ENCODE results near the gene HOXC9.

Gene HOXC9

GRCh38 chr12:53992377-53992889 is 7.5 kb upstream of the HOXC9 start:
- FAIRE-seq: no peak
- no peak for DNase-seq (ENCODE audit: insufficient read length, low spot score)
- TF ChIP-seq CTCF (IDR thresholded peaks at IDR 0.05; ENCODE audit: insufficient read depth, missing control alignments): no peak

- FAIRE-seq: no peak
- TF ChIP-seq CTCF (IDR thresholded peaks at IDR 0.05; ENCODE audit: insufficient read depth, missing control alignments): no peak
- DNase-seq (ENCODE audit: insufficient read length, low spot score): no peak
These were observed 6.6 kb upstream of the HOXC9 start for GRCh38 chr12:53993162-53994008.

GRCh38 chr12:53994009-53994263 is 6.0 kb upstream of the HOXC9 start:
- no peak for FAIRE-seq
- no peak for DNase-seq (ENCODE audit: insufficient read length, low spot score)

GRCh38 chr12:53994264-53995001 is 5.5 kb upstream of the HOXC9 start:
- DNase-seq (ENCODE audit: insufficient read length, low spot score) (no peak), FAIRE-seq (no peak)
- TF ChIP-seq CTCF (IDR thresholded peaks at IDR 0.05; ENCODE audit: insufficient read depth, missing control alignments): no peak

More at GRCh38 chr12:53994009-53994263, 6.0 kb upstream of the HOXC9 start:
- no peak for TF ChIP-seq CTCF (IDR thresholded peaks at IDR 0.05; ENCODE audit: insufficient read depth, missing control alignments)

GRCh38 chr12:53995002-53995377 is 5.0 kb upstream of the HOXC9 start:
- TF ChIP-seq CTCF (IDR thresholded peaks at IDR 0.05; ENCODE audit: insufficient read depth, missing control alignments): no peak
- FAIRE-seq (no peak), DNase-seq (ENCODE audit: insufficient read length, low spot score) (no peak)

- no peak for TF ChIP-seq CTCF (IDR thresholded peaks at IDR 0.05; ENCODE audit: insufficient read depth, missing control alignments)
- DNase-seq (ENCODE audit: insufficient read length, low spot score): no peak
- no peak for FAIRE-seq
These were observed 4.4 kb upstream of the HOXC9 start for GRCh38 chr12:53995378-53996239.

All from D721Med (cell line).